CD14-positive monocyte (primary cell): ENCODE data around the gene DUSP3. TPM values are rescaled to one million over a fixed set of nuclear protein-coding genes. Genes with fewer than 3 reads are reported as not detected.

Experiments
- DNase-seq, 3 donors: peaks; one replicate each; pipeline ENCODE4 v3.0.0-alpha.2; 2011 to 2022
- H2AFZ ChIP-seq: 2 replicates; pipeline ENCODE4 v1.6.0; 2012; ENCODE audit warnings: mild to moderate bottlenecking, low read depth, low read length, inconsistent platforms; ENCODE audit not compliant: insufficient read depth, poor library complexity, severe bottlenecking
- H3K27ac ChIP-seq, 2 donors: 1 replicate in 1 of 2; 2 replicates in 1 of 2; pipeline ENCODE4 v1.5.1; 2012 to 2013; ENCODE audit warnings: low read length in 2 of 2, control low read depth in 1 of 2, inconsistent platforms in 1 of 2, low read depth in 1 of 2, mild to moderate bottlenecking in 1 of 2
- H3K27me3 ChIP-seq, 2 donors: one replicate each; pipeline versions ENCODE4 v1.6.0 to v1.6.1; 2011 to 2013; ENCODE audit warnings: low read length in 2 of 2; ENCODE audit not compliant: control insufficient read depth in 2 of 2, insufficient read depth in 2 of 2
- H3K36me3 ChIP-seq, 2 donors: replicated peaks in 1 of 2; 1 replicate in 1 of 2; 2 replicates in 1 of 2; pipeline versions ENCODE4 v1.5.1 to v1.6.1; 2012 to 2013; ENCODE audit warnings: low read length in 2 of 2, control low read depth in 1 of 2, inconsistent platforms in 1 of 2, mild to moderate bottlenecking in 1 of 2; ENCODE audit not compliant: insufficient read depth in 2 of 2, control insufficient read depth in 1 of 2
- H3K4me1 ChIP-seq, 2 donors: 1 replicate in 1 of 2; 2 replicates in 1 of 2; pipeline versions ENCODE4 v1.5.1 to v1.6.1; 2012 to 2013; ENCODE audit warnings: low read length in 2 of 2, control low read depth in 1 of 2, inconsistent platforms in 1 of 2, mild to moderate bottlenecking in 1 of 2, moderate library complexity in 1 of 2; ENCODE audit not compliant: insufficient read depth in 2 of 2, control insufficient read depth in 1 of 2
- H3K4me2 ChIP-seq: replicated peaks from 2 replicates; pipeline ENCODE3; 2012; ENCODE audit warnings: low read length, moderate library complexity, mild to moderate bottlenecking; ENCODE audit not compliant: poor library complexity, severe bottlenecking; ENCODE audit errors: extremely low read depth
- H3K4me3 ChIP-seq, 3 experiments: fragments of 200-600 bp in 1 of 3; sonication (generic) in 1 of 3; replicated peaks in 1 of 3; 1 replicate in 2 of 3; 2 replicates in 1 of 3; pipeline ENCODE4 v1.5.1; 2011 to 2013; ENCODE audit warnings: low read length in 3 of 3, mild to moderate bottlenecking in 3 of 3, control low read depth in 2 of 3, low read depth in 2 of 3, inconsistent platforms in 1 of 3, moderate library complexity in 1 of 3
- H3K79me2 ChIP-seq: 2 replicates; pipeline ENCODE4 v1.6.0; 2012; ENCODE audit warnings: mild to moderate bottlenecking, control low read depth, inconsistent platforms, low read length, moderate library complexity; ENCODE audit not compliant: insufficient read depth
- H3K9ac ChIP-seq: 2 replicates; pipeline ENCODE4 v1.6.0; 2017; ENCODE audit warnings: low read length, mild to moderate bottlenecking; ENCODE audit not compliant: insufficient read depth, poor library complexity, severe bottlenecking
- H3K9me3 ChIP-seq, 2 donors: replicated peaks in 1 of 2; 1 replicate in 1 of 2; 2 replicates in 1 of 2; pipeline versions ENCODE4 v1.5.1 to v1.6.1; 2012 to 2013; ENCODE audit warnings: low read length in 2 of 2, control low read depth in 1 of 2; ENCODE audit not compliant: control insufficient read depth in 1 of 2, insufficient read depth in 1 of 2
- H4K20me1 ChIP-seq: 2 replicates; pipeline ENCODE4 v1.6.0; 2012; ENCODE audit warnings: mild to moderate bottlenecking, low read length, control low read depth, moderate library complexity; ENCODE audit not compliant: insufficient read depth
- H3K27ac Mint-ChIP-seq, 7 donors: one replicate each; pipeline ENCODE4 v1.8.0; 2020; ENCODE audit warnings: mild to moderate bottlenecking in 7 of 7, mixed read lengths in 7 of 7, moderate library complexity in 6 of 7, inconsistent platforms in 2 of 7
- H3K27me3 Mint-ChIP-seq, 3 donors: one replicate each; pipeline ENCODE4 v1.8.0; 2021 to 2022; ENCODE audit warnings: low read depth in 3 of 3, mild to moderate bottlenecking in 3 of 3, mixed read lengths in 3 of 3, moderate library complexity in 3 of 3, inconsistent platforms in 1 of 3
- H3K36me3 Mint-ChIP-seq, 2 donors: one replicate each; pipeline ENCODE4 v1.8.0; 2020; ENCODE audit warnings: mixed read lengths in 2 of 2, inconsistent platforms in 1 of 2, mild to moderate bottlenecking in 1 of 2
- H3K4me1 Mint-ChIP-seq: one replicate; pipeline ENCODE4 v1.8.0; 2020; ENCODE audit warnings: mild to moderate bottlenecking, mixed read lengths
- H3K4me3 Mint-ChIP-seq, 2 donors: one replicate each; pipeline ENCODE4 v1.8.0; 2020; ENCODE audit warnings: mild to moderate bottlenecking in 2 of 2, mixed read lengths in 2 of 2, moderate library complexity in 1 of 2
- H3K9me3 Mint-ChIP-seq, 7 donors: one replicate each; pipeline ENCODE4 v1.8.0; 2020 to 2022; ENCODE audit warnings: mixed read lengths in 7 of 7, mild to moderate bottlenecking in 6 of 7, moderate library complexity in 6 of 7, inconsistent platforms in 2 of 7
- WGBS: methylation state at CpG from one replicate; pipeline ENCODE4 v1.1.5; 2013; ENCODE audit warnings: missing lambda C conversion rate; ENCODE audit not compliant: insufficient coverage; 5-methylcytosine and 5-hydroxymethylcytosine counted together
- intact Hi-C, 2 donors: fragments of 100-400 bp; cut with micrococcal nuclease; formaldehyde crosslinking; loops; one replicate each; pipeline versions ENCODE4 v1.15.0 to v1.15.1; 2023
- polyA plus RNA-seq, 3 donors: library from polyadenylated mRNA; depleted of rRNA in 1 of 3; unstranded in 2 of 3; stranded (reverse) in 1 of 3; fragments of 300-500 nt in 2 of 3; fragments of >200 nt in 1 of 3; fragmentation: Illumina TruSeq in 2 of 3; gene quantifications; 1 replicate in 2 of 3; 2 replicates in 1 of 3; pipeline ENCODE4 v1.2.3, GENCODE V29; 2012 to 2021
- TF ChIP-seq, protein P1 (sequence below): fragments of 200-600 bp; IDR thresholded peaks from one replicate; pipeline ENCODE4 v1.8.0; 2022; ENCODE audit warnings: antibody characterized with exemption, mild to moderate bottlenecking

DUSP3 gene
- polyA plus RNA-seq, 3 donors: 36.7 to 78.5 (median 58.9) TPM

DNA sequence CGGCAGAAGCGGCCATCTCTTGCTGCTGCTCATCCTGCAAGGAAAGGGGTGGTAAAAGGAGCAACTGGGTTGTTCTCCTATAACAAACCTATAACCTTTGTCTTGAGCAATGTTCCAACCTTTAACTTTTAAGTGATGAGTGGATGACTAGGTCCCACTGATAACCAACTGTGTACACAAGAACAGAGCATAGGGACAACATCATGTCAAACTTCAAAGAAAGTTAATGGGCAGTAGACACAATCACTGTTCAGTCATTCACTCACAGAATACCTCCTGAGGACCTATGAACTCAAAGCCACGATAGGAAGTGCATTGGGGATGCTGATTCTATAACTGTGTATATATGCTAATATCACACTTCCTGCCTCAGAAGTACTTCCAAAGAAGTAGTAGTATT lies 23.1 kb upstream of the DUSP3 start:
- Mint-ChIP-seq H3K27ac (no peak overlapping the region), H3K9me3 (peaks cover 0 to 6% (median 0%) of the 10 kb centered on the region in 7 donors), H3K4me3 (no peak overlapping the region), H3K4me1 (no peaks in the 10 kb centered on the region), H3K36me3 (peaks cover 5 to 7% of the 10 kb centered on the region in 2 donors), H3K27me3 (peaks cover 0 to 4% (median 1%) of the 10 kb centered on the region in 3 donors)
- Histone ChIP-seq H3K4me2 (no peak overlapping the region), H3K9ac (no peak overlapping the region), H3K4me1 (no peaks in the 10 kb centered on the region), H3K36me3 (no peaks in the 10 kb centered on the region), H3K9me3 (no peaks in the 10 kb centered on the region), H3K79me2 (no peaks in the 10 kb centered on the region), H4K20me1 (no peaks in the 10 kb centered on the region), H3K27ac (no peak overlapping the region), H2AFZ (no peak overlapping the region), H3K27me3 (no peaks in the 10 kb centered on the region), H3K4me3 (no peak overlapping the region)
- TF ChIP-seq, protein P1, sequence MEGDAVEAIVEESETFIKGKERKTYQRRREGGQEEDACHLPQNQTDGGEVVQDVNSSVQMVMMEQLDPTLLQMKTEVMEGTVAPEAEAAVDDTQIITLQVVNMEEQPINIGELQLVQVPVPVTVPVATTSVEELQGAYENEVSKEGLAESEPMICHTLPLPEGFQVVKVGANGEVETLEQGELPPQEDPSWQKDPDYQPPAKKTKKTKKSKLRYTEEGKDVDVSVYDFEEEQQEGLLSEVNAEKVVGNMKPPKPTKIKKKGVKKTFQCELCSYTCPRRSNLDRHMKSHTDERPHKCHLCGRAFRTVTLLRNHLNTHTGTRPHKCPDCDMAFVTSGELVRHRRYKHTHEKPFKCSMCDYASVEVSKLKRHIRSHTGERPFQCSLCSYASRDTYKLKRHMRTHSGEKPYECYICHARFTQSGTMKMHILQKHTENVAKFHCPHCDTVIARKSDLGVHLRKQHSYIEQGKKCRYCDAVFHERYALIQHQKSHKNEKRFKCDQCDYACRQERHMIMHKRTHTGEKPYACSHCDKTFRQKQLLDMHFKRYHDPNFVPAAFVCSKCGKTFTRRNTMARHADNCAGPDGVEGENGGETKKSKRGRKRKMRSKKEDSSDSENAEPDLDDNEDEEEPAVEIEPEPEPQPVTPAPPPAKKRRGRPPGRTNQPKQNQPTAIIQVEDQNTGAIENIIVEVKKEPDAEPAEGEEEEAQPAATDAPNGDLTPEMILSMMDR: no peak
- intact Hi-C loops: no loop called here
- DNase-seq: no peak
- WGBS: no CpG with 5 or more reads among the region's 3 CpGs

DNA sequence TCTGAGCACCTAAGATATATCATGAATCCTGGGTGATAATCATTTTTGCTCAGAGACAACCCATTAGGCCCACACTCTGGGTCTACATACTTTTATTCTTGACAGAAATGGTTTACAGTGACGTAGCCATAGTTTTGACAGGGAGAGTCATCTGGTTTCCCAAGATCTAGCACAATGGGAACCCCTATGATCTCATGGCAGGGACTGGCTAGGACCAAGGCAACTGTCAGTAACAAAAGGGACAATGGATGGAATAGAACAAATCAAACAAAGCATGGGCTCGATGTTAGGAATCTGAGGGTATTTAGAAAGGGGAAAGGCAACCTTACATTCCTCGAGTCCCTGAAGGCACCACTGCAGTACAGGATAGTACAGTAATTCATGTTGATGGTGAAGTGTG lies 22.0 kb upstream of the DUSP3 start:
- DNase-seq: no peak
- Mint-ChIP-seq H3K27ac (no peak overlapping the region), H3K9me3 (peaks cover 0 to 6% (median 0%) of the 10 kb centered on the region in 7 donors), H3K4me3 (no peak overlapping the region), H3K4me1 (no peaks in the 10 kb centered on the region), H3K36me3 (peaks cover 5 to 7% of the 10 kb centered on the region in 2 donors), H3K27me3 (peaks cover 0 to 5% (median 1%) of the 10 kb centered on the region in 3 donors)
- H3K9ac ChIP-seq: no peak overlapping the region
- TF ChIP-seq, protein P1: no peak
- no peaks in the 10 kb centered on the region for H3K4me1 ChIP-seq
- H3K79me2 ChIP-seq: no peaks in the 10 kb centered on the region
- H2AFZ ChIP-seq: no peak overlapping the region
- intact Hi-C loops: no loop called here
- H3K27me3 ChIP-seq: no peaks in the 10 kb centered on the region
- H3K9me3 ChIP-seq: no peaks in the 10 kb centered on the region
- no peak overlapping the region for H3K4me3 ChIP-seq
- H3K27ac ChIP-seq: no peak overlapping the region
- 100% methylated on average over 1 of the region's 3 CpGs for WGBS
- H3K4me2 ChIP-seq: no peak overlapping the region
- H4K20me1 ChIP-seq: no peaks in the 10 kb centered on the region
- no peaks in the 10 kb centered on the region for H3K36me3 ChIP-seq
